ENCODE measurements around the gene CGNL1. TPM values are rescaled to one million over a fixed set of nuclear protein-coding genes. Genes with fewer than 3 reads are reported as not detected.

CGNL1 gene
- total and polyA plus RNA-seq, 10 of the 15 experiments (the other 5 are each of a cell fraction or from before 2014, with no cell fraction given), result under 0.01 to 0.27 (median 0.04) TPM; not detected in 3

- TF ChIP-seq, protein P1, sequence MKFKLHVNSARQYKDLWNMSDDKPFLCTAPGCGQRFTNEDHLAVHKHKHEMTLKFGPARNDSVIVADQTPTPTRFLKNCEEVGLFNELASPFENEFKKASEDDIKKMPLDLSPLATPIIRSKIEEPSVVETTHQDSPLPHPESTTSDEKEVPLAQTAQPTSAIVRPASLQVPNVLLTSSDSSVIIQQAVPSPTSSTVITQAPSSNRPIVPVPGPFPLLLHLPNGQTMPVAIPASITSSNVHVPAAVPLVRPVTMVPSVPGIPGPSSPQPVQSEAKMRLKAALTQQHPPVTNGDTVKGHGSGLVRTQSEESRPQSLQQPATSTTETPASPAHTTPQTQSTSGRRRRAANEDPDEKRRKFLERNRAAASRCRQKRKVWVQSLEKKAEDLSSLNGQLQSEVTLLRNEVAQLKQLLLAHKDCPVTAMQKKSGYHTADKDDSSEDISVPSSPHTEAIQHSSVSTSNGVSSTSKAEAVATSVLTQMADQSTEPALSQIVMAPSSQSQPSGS (IDR thresholded peaks at IDR 0.05; ENCODE audit: low read length), result no peak
- TF ChIP-seq PML (IDR thresholded peaks at IDR 0.05; ENCODE audit: low read length), result no peak
- no peak for TF ChIP-seq EZH2 (IDR thresholded peaks at IDR 0.05; ENCODE audit: borderline replicate concordance, control insufficient read depth, low read depth, low read length)
- no peak for TF ChIP-seq TARDBP (IDR thresholded peaks at IDR 0.05; ENCODE audit: borderline replicate concordance)
- TF ChIP-seq EED (IDR thresholded peaks at IDR 0.05; ENCODE audit: low read depth), result no peak
- TF ChIP-seq PAX8 (IDR thresholded peaks at IDR 0.05), result no peak
- no peak for TF ChIP-seq RFX5 (IDR thresholded peaks at IDR 0.05; ENCODE audit: low read depth, low read length)
- TF ChIP-seq, protein P2, sequence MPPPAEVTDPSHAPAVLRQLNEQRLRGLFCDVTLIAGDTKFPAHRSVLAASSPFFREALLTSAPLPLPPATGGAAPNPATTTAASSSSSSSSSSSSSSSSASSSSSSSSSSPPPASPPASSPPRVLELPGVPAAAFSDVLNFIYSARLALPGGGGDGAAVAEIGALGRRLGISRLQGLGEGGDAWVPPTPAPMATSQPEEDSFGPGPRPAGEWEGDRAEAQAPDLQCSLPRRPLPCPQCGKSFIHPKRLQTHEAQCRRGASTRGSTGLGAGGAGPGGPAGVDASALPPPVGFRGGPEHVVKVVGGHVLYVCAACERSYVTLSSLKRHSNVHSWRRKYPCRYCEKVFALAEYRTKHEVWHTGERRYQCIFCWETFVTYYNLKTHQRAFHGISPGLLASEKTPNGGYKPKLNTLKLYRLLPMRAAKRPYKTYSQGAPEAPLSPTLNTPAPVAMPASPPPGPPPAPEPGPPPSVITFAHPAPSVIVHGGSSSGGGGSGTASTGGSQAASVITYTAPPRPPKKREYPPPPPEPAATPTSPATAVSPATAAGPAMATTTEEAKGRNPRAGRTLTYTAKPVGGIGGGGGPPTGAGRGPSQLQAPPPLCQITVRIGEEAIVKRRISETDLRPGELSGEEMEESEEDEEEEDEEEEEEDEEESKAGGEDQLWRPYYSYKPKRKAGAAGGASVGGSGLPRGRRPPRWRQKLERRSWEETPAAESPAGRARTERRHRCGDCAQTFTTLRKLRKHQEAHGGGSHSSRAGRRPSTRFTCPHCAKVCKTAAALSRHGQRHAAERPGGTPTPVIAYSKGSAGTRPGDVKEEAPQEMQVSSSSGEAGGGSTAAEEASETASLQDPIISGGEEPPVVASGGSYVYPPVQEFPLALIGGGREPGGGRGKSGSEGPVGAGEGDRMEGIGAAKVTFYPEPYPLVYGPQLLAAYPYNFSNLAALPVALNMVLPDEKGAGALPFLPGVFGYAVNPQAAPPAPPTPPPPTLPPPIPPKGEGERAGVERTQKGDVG (CRISPR knock-in tag; IDR thresholded peaks at IDR 0.05), result no peak
- TF ChIP-seq, protein P3, sequence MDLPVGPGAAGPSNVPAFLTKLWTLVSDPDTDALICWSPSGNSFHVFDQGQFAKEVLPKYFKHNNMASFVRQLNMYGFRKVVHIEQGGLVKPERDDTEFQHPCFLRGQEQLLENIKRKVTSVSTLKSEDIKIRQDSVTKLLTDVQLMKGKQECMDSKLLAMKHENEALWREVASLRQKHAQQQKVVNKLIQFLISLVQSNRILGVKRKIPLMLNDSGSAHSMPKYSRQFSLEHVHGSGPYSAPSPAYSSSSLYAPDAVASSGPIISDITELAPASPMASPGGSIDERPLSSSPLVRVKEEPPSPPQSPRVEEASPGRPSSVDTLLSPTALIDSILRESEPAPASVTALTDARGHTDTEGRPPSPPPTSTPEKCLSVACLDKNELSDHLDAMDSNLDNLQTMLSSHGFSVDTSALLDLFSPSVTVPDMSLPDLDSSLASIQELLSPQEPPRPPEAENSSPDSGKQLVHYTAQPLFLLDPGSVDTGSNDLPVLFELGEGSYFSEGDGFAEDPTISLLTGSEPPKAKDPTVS (IDR thresholded peaks at IDR 0.05; ENCODE audit: low read depth, low read length), result no peak
- no peak for TF ChIP-seq NR2C2 (IDR thresholded peaks at IDR 0.05; ENCODE audit: borderline replicate concordance, control insufficient read depth, insufficient read length, low read depth)
- no peak for TF ChIP-seq STAT3 (IDR thresholded peaks at IDR 0.05; ENCODE audit: low read depth, low read length)
Observed at GRCh38 chr15:57551715-57552677, 175.7 kb downstream of the CGNL1 start (continued).

Data from GM12878 (cell line).